ENCODE data around the gene PCDH19.

PCDH19 gene

DNA sequence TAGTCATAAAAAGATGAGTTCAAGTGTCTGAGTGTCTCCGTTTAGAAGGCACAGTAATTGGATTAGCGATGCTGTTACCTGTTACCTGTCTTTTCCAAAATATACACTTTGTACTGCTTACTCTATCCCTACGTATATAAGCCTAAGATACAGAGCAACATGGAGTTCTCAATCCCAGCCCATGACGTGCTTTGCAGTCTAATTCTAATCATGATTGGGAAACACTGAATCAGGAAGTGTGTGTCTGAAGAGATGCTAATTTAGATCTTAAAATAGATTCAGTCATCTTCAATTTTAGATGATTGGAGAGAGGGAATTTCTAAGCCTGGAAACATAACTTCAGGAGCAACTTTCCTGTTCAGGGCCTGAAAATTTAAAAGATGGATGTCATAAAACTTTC, 115.1 kb downstream of the PCDH19 start:
- TF ChIP-seq, protein P1, sequence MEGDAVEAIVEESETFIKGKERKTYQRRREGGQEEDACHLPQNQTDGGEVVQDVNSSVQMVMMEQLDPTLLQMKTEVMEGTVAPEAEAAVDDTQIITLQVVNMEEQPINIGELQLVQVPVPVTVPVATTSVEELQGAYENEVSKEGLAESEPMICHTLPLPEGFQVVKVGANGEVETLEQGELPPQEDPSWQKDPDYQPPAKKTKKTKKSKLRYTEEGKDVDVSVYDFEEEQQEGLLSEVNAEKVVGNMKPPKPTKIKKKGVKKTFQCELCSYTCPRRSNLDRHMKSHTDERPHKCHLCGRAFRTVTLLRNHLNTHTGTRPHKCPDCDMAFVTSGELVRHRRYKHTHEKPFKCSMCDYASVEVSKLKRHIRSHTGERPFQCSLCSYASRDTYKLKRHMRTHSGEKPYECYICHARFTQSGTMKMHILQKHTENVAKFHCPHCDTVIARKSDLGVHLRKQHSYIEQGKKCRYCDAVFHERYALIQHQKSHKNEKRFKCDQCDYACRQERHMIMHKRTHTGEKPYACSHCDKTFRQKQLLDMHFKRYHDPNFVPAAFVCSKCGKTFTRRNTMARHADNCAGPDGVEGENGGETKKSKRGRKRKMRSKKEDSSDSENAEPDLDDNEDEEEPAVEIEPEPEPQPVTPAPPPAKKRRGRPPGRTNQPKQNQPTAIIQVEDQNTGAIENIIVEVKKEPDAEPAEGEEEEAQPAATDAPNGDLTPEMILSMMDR (conservative IDR thresholded peaks at IDR 0.05): no peak

DNA sequence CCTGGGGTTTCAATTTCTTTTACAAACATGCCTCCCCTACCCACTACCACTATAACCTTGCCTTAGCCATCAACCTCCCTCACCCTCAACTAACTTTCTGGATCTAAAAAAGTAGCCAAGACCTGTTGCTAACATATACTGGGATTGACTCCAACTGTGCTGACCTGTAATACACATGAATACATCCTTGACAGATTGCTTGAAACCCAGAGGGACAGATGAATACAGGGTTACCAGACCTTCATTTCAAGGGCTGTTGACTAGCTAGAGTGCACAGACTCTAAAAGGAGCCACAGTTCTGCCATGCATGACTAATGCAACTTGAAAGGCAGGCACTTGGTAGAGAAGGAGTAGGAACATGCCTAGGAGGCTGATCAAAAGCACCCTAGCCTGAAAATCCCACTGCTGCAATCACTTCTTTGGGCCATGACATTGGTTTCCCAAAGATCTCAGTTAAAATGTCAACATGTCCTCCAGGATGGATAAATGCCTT, 121.0 kb downstream of the PCDH19 start:
- TF ChIP-seq, protein P1 (conservative IDR thresholded peaks at IDR 0.05): no peak

More for the DNA sequence above, 115.1 kb downstream of the PCDH19 start:
- no peak overlapping the region for H3K27ac ChIP-seq

DNA sequence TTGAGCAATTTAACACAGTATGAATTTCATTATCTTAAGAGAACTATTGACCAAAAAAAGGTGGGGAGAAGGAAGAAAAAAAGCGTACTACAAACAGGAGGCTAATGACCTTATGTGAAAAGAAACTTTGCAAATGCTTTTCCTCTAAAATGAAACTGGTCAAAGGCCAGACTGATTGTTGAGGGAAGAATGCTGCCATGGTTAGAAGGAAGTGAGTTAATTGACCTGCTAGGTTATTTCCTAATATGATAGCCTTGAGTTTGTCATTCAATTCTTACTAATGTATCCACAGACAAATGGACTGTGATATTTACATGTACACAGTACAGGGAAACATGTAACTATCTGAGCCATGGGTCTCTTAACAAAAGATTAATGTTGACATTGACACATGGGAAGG, 132.8 kb downstream of the PCDH19 start:
- TF ChIP-seq, protein P1 (conservative IDR thresholded peaks at IDR 0.05): no peak
- no peak overlapping the region for H3K27ac ChIP-seq

More for the DNA sequence above, 121.0 kb downstream of the PCDH19 start:
- no peak overlapping the region for H3K27ac ChIP-seq

DNA sequence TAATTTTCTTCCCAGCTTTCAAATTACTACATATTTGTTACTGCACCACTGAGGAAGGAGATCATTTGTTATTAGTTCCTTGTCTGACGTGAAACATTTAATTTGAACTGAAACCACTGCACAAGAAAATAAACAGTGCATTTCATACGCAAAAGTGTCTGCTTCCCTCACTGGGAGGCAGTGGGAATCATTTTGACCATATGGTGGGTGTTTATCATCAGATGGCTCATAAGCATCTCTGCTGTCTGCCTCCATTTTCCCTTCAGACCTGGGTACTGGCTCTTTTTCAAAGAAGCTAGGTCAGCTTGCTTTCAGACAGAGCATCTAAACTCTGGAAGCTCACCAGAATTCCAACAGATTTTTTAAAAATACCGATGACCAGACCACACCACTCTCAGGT, 135.2 kb downstream of the PCDH19 start:
- no peak overlapping the region for H3K27ac ChIP-seq
- TF ChIP-seq, protein P1 (conservative IDR thresholded peaks at IDR 0.05): no peak

DNA sequence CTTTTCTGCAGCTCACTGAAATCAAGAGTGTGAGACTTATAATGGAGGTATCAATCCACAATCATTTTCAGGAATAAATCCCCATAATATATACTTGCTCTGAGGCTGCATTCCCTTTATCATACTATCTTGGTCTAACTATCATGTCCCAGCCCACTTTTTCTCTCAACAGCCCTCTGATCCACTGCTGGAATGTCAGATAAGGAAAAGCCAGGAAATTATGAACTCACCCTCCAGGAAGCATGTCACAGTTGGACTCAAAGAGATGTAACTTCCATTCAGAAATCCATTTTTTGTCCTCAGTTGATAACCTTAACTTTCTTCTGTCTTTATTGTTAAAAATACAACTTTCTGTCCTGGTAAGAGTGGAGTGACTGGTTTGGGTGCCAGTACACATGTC, 144.9 kb downstream of the PCDH19 start:
- TF ChIP-seq, protein P1 (conservative IDR thresholded peaks at IDR 0.05): no peak
- no peak overlapping the region for H3K27ac ChIP-seq

DNA sequence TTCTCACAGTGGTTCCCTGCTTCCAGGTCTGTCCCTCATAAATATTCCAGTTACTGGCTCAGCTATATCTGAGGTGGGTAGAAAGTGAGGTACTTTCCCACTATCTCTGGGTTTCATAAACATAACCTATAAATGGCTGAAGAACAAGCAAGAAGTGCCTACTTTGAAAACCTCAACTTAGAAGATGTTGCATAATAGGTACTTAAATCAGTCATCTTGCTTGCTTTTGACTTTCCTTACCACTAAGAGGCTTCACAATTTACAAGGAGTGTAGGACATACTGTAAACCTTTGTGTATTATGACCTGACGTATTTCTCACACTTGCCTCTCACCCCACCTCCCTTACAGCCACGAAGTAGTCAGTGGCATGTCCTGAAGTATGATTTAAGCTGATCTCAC, 145.9 kb downstream of the PCDH19 start:
- no peak overlapping the region for H3K27ac ChIP-seq
- TF ChIP-seq, protein P1 (conservative IDR thresholded peaks at IDR 0.05): no peak

DNA sequence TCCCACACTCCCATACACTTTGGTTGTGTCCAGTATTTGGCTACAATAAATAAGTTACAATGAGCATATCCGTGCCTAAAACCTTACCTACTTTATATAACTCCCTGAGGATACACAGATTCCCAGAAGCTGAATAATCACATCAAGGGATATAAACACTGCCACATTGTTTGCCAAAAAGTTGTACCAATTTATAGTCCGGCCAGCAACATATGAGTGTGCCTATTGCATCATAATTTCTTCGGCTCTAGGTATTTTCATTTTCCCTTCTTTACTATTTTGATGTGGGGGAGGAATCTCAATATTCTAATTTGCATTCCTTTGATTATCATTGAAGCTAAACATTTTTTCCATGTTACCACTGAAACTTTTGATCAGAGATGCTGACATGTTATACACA, 146.4 kb downstream of the PCDH19 start:
- TF ChIP-seq, protein P1 (conservative IDR thresholded peaks at IDR 0.05): no peak
- no peak overlapping the region for H3K27ac ChIP-seq

Data from VCaP (cell line).